Caco-2 (cell line): Measurements from ENCODE around the gene TMEM174. TPM values are rescaled to one million over a fixed set of nuclear protein-coding genes. Genes with fewer than 3 reads are reported as not detected.
A peak's percentile ranks its signal among the peaks of the same experiment; 100 is the strongest.

ENCODE experiments used
- BruUV-seq: library from RNA; stranded (reverse); fragments of 400-500 nt; replicated peaks from 2 replicates; lab custom pipeline; 2021; lab: Mats Ljungman, UMichigan
- CTCF ChIA-PET: fragments of 300-600 bp; sonication (Branson Sonifier 250); formaldehyde crosslinking; loops from one replicate; lab custom pipeline; 2022; ENCODE audit warnings: antibody characterized with exemption; lab: Charles Lee
- POLR2A ChIA-PET: fragments of 300-600 bp; sonication (Branson Sonifier 250); formaldehyde crosslinking; loops from one replicate; lab custom pipeline; 2022; ENCODE audit warnings: antibody characterized with exemption; lab: Charles Lee
- DNase-seq, 2 experiments: peaks; one replicate each; pipeline versions ENCODE4 v3.0.0 to v3.0.0-alpha.2; 2020 to 2022
- H3K27me3 ChIP-seq: replicated peaks from 2 replicates; pipeline ENCODE4 v1.6.0; 2011; ENCODE audit warnings: low read length; ENCODE audit not compliant: control insufficient read depth, insufficient read depth
- H3K36me3 ChIP-seq: 2 replicates; pipeline ENCODE4 v1.5.1; 2011; ENCODE audit warnings: low read length; ENCODE audit not compliant: control insufficient read depth, insufficient read depth
- H3K4me1 ChIP-seq: fragments of 250-450 bp; sonication (Bioruptor Pico); 2 replicates; pipeline ENCODE4 v1.5.1; 2020; ENCODE audit warnings: mild to moderate bottlenecking
- H3K4me3 ChIP-seq: 2 replicates; pipeline ENCODE4 v1.5.1; 2011; ENCODE audit warnings: low read depth, mild to moderate bottlenecking, control low read depth, low read length
- H3K9me3 ChIP-seq: fragments of 250-450 bp; sonication (Bioruptor Pico); 2 replicates; pipeline ENCODE4 v1.5.1; 2020; ENCODE audit warnings: mild to moderate bottlenecking, moderate library complexity
- H3K27ac Mint-ChIP-seq: one replicate; pipeline ENCODE4 v1.8.0; 2022; ENCODE audit warnings: mixed read lengths; ENCODE audit not compliant: unreplicated experiment
- H3K27me3 Mint-ChIP-seq: one replicate; pipeline ENCODE4 v1.8.0; 2022; ENCODE audit warnings: mixed read lengths; ENCODE audit not compliant: insufficient read depth, unreplicated experiment
- H3K36me3 Mint-ChIP-seq: one replicate; pipeline ENCODE4 v1.8.0; 2022; ENCODE audit warnings: mild to moderate bottlenecking, mixed read lengths; ENCODE audit not compliant: insufficient read depth, unreplicated experiment
- H3K4me1 Mint-ChIP-seq: one replicate; pipeline ENCODE4 v1.8.0; 2022; ENCODE audit warnings: low read depth, mixed read lengths; ENCODE audit not compliant: unreplicated experiment
- H3K4me3 Mint-ChIP-seq: one replicate; pipeline ENCODE4 v1.8.0; 2022; ENCODE audit warnings: mild to moderate bottlenecking, moderate library complexity, mixed read lengths; ENCODE audit not compliant: unreplicated experiment
- H3K9me3 Mint-ChIP-seq: one replicate; pipeline ENCODE4 v1.8.0; 2022; ENCODE audit warnings: mixed read lengths; ENCODE audit not compliant: unreplicated experiment
- CTCF ChIP-seq, 2 experiments: fragments of 200-600 bp in 1 of 2; IDR thresholded peaks; 1 replicate in 1 of 2; 2 replicates in 1 of 2; pipeline versions ENCODE4 v1.5.1 to v1.8.0; 2011 to 2022; ENCODE audit warnings: antibody characterized with exemption in 1 of 2, control low read depth in 1 of 2, inconsistent platforms in 1 of 2, low read depth in 1 of 2, low read length in 1 of 2, mild to moderate bottlenecking in 1 of 2, moderate library complexity in 1 of 2; ENCODE audit not compliant: insufficient read depth in 1 of 2, severe bottlenecking in 1 of 2, unreplicated experiment in 1 of 2
- intact Hi-C: fragments of 100-400 bp; cut with micrococcal nuclease; formaldehyde crosslinking; loops from one replicate; pipeline ENCODE4 v1.10.0; 2022; ENCODE audit not compliant: unreplicated experiment
- total RNA-seq: library from RNA; stranded (reverse); gene quantifications from 2 replicates; pipeline ENCODE4 v1.2.3, GENCODE V29; 2022

The TMEM174 gene
- total RNA-seq, 1 experiment from 2014 or later, result not detected

GRCh38 chr5:73199671-73200070, 26.7 kb downstream of the TMEM174 start:
- POLR2A ChIA-PET, result no interaction called here
- H3K36me3 ChIP-seq, result no peaks in the 10 kb centered on the region
- Mint-ChIP-seq H3K4me1 (peaks cover 10% of the 10 kb centered on the region), H3K9me3 (no peaks in the 10 kb centered on the region), H3K36me3 (peaks cover 5% of the 10 kb centered on the region), H3K27ac (no peak overlapping the region), H3K27me3 (peaks cover 2% of the 10 kb centered on the region), H3K4me3 (no peak overlapping the region)
- no peaks in the 10 kb centered on the region for H3K27me3 ChIP-seq
- no peaks in the 10 kb centered on the region for H3K9me3 ChIP-seq
- no peak overlapping the region for H3K4me3 ChIP-seq
- CTCF ChIA-PET, result no interaction called here
- TF ChIP-seq CTCF (IDR thresholded peaks at IDR 0.05; ENCODE audit: insufficient read depth in 1 of 2, low read depth in 1 of 2, low read length in 1 of 2, severe bottlenecking in 1 of 2, unreplicated experiment in 1 of 2), result no peak
- H3K4me1 ChIP-seq, result peaks cover 11% of the 10 kb centered on the region; the same call in 1 of the 2 replicates
- BruUV-seq, result no TSS peak
- intact Hi-C loops, result loop anchor here (5.0 to 10.0 kb wide), 6 partner anchors 47 to 277 kb away; partner anchors contain the start of genes FCHO2 and FOXD1
- DNase-seq, result no peak

DNA sequence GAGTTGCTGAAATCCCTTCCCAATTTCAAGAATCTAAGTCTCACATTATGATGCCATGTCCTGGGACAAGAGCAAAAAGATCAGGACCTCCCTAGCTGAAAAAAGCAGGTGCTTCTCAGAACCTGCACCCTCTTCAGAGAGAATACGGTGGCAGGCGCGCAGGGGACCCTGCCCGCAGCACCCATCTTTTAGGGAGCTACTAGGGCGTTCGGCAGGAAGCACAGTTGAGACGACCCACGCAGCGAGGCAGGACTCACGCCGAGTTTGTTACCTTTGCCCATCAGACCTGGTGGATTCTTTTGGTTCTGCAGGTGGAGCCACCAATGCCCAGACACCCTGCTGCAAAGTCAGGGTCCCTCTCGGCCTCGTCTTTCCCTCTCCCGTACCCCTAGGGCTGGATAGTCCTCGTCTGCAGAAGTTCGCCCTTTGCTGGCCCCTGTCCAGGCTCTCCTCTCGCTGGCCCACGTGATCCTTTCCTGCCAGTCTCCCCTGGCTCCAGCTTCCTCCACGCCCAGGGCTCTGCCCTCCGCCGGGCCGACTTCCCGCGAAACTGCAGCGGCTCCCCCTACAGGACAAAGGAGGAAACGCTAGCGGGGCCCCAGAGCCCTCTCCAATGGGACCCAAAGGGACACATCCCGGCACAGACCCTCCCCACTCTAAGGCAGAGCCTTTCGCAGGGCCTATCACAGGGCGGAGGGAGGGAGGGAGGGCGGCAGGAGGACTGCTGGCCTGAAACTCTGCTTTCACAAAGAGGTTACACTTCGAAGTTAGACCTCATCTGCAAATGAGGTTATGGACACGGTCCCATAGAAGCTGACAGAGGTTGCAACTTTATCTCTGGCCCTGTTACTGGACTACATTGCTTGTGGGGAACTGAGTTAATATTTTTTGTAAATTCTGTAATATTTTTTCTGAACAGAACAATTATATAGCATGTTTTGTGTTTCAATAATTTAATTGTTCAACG, 28.8 kb downstream of the TMEM174 start:
- no TSS peak for BruUV-seq
- ChIA-PET POLR2A (interaction anchor here (0.7 to 0.8 kb wide), 2 partner anchors 13 to 169 kb away, joined by 3 read pairs; no protein-coding TSS in a partner anchor), CTCF (interaction anchor here (0.6 to 4.5 kb wide), 20 partner anchors 8 to 297 kb away, joined by 3 to 51 read pairs (median 5); partner anchors contain the start of genes BTF3, FOXD1 and TMEM171)
- Mint-ChIP-seq H3K36me3 (peaks cover 5% of the 10 kb centered on the region), H3K4me1 (peaks cover 21% of the 10 kb centered on the region), H3K4me3 (peak overlapping the region; percentile 81), H3K27ac (peak overlapping the region; percentile 39), H3K9me3 (no peaks in the 10 kb centered on the region), H3K27me3 (peaks cover 5% of the 10 kb centered on the region)
- H3K4me1 ChIP-seq, result peaks cover 11% of the 10 kb centered on the region; the same call in 1 of the 2 replicates
- peak overlapping the region; percentile 37 for H3K4me3 ChIP-seq
- no peaks in the 10 kb centered on the region for H3K36me3 ChIP-seq
- H3K27me3 ChIP-seq, result no peaks in the 10 kb centered on the region
- DNase-seq, result peak; percentile 87 to 94
- intact Hi-C loops, result loop anchor here (1.0 to 10.0 kb wide), 7 partner anchors 50 to 280 kb away; partner anchors contain the start of genes FCHO2 and FOXD1
- H3K9me3 ChIP-seq, result no peaks in the 10 kb centered on the region
- peak; percentile 94 to 97 for TF ChIP-seq CTCF (IDR thresholded peaks at IDR 0.05; ENCODE audit: insufficient read depth in 1 of 2, low read depth in 1 of 2, low read length in 1 of 2, severe bottlenecking in 1 of 2, unreplicated experiment in 1 of 2)

DNA sequence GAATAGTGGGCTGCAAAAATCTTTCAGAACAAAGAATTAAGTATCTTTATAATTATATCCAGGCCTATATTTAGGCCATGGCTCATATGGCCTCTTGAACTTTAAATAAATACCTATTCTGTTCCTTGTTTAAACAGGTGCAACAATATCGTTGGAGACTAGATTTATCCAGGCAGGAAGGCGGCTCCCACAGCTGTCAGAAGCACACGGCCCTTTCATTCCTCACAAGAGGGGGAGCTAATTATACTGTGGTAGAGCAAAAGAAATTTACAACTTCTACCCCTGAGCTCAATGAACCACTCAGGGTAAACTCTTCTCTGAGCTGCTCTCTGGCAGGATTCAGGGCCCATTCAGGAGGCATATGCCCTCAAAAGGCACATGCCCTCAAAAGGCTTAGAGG, 31.3 kb downstream of the TMEM174 start:
- no peak for DNase-seq
- Histone ChIP-seq H3K27me3 (no peaks in the 10 kb centered on the region), H3K4me3 (no peak overlapping the region), H3K9me3 (no peaks in the 10 kb centered on the region), H3K4me1 (peaks cover 11% of the 10 kb centered on the region; the same call in 1 of the 2 replicates), H3K36me3 (no peaks in the 10 kb centered on the region)
- Mint-ChIP-seq H3K36me3 (peaks cover 5% of the 10 kb centered on the region), H3K4me3 (no peak overlapping the region), H3K9me3 (peaks cover 16% of the 10 kb centered on the region), H3K27me3 (peaks cover 3% of the 10 kb centered on the region), H3K27ac (no peak overlapping the region), H3K4me1 (peaks cover 21% of the 10 kb centered on the region)
- intact Hi-C loops, result loop anchor here (5.0 to 10.0 kb wide), 6 partner anchors 52 to 282 kb away; partner anchors contain the start of genes FCHO2 and FOXD1
- no peak for TF ChIP-seq CTCF (IDR thresholded peaks at IDR 0.05; ENCODE audit: insufficient read depth in 1 of 2, low read depth in 1 of 2, low read length in 1 of 2, severe bottlenecking in 1 of 2, unreplicated experiment in 1 of 2)
- CTCF ChIA-PET, result interaction anchor here (0.5 to 4.5 kb wide), 3 partner anchors 12 to 178 kb away, joined by 3 to 51 read pairs (median 5); no protein-coding TSS in a partner anchor
- POLR2A ChIA-PET, result no interaction called here
- BruUV-seq, result no TSS peak
